ENCODE results near the gene CCDC146. TPM values are rescaled to one million over a fixed set of nuclear protein-coding genes. Genes with fewer than 3 reads are reported as not detected.
A peak's percentile ranks its signal among the peaks of the same experiment; 100 is the strongest.
"Not testable (repeated sequence)": the region's sequence is repeated elsewhere in the genome, so short reads cannot be mapped to it uniquely, and the experiment has no call there.

The CCDC146 gene
- total and polyA plus RNA-seq, 9 of the 15 experiments (the other 6 are each of a cell fraction or from before 2014, with no cell fraction given): 0.10 to 0.98 (median 0.26) TPM; not detected in 1

- H3K79me2 ChIP-seq (ENCODE audit: control insufficient read depth, insufficient read depth, low read length); H3K9me3 ChIP-seq (replicated peaks; ENCODE audit: control insufficient read depth, insufficient read depth, low read depth, low read length); BruUV-seq (replicated peaks); CTCF ChIA-PET (ENCODE audit: low intra/inter-chr PET ratio); H3K4me3 ChIP-seq; H4K20me1 ChIP-seq (replicated peaks; ENCODE audit: control insufficient read depth, insufficient read depth, low read length); DNase-seq (ENCODE audit: extremely low read depth in 1 of 4, low spot score in 3 of 4); intact Hi-C loops (cut with micrococcal nuclease); H3K9ac ChIP-seq (ENCODE audit: insufficient read depth in 1 of 2, low read depth in 2 of 2, low read length in 2 of 2); H3K27ac ChIP-seq (ENCODE audit: extremely low read depth, low read depth, low read length); H3K27me3 ChIP-seq (ENCODE audit: control insufficient read depth in 2 of 2, insufficient read depth in 2 of 2, low read length in 2 of 2); H3K9me1 ChIP-seq (ENCODE audit: control insufficient read depth, insufficient read depth, low read length); H3K4me1 ChIP-seq (replicated peaks in 1 of 2; ENCODE audit: control insufficient read depth in 2 of 2, insufficient read depth in 2 of 2, low read length in 2 of 2); in situ Hi-C loops (cut with MboI); POLR2A ChIA-PET; H3K4me2 ChIP-seq (ENCODE audit: insufficient read depth, low read length); H2AFZ ChIP-seq (ENCODE audit: low read depth, low read length); H3K36me3 ChIP-seq (ENCODE audit: control insufficient read depth, insufficient read depth, low read length); ATAC-seq: not testable (repeated sequence)
- 25% methylated on average over 3 of the region's 3 CpGs for WGBS (ENCODE audit: insufficient coverage, low coverage, missing lambda C conversion rate)
- peak; percentile 49 for FAIRE-seq
Measured at GRCh38 chr7:77105904-77106303, 16.5 kb upstream of the CCDC146 start.

GRCh38 chr7:77107659-77108058, 14.8 kb upstream of the CCDC146 start:
- H3K4me1 ChIP-seq (replicated peaks in 1 of 2; ENCODE audit: control insufficient read depth in 2 of 2, insufficient read depth in 2 of 2, low read length in 2 of 2); H2AFZ ChIP-seq (ENCODE audit: low read depth, low read length); ATAC-seq; H3K4me3 ChIP-seq; H3K79me2 ChIP-seq (ENCODE audit: control insufficient read depth, insufficient read depth, low read length); H4K20me1 ChIP-seq (replicated peaks; ENCODE audit: control insufficient read depth, insufficient read depth, low read length); H3K9ac ChIP-seq (ENCODE audit: insufficient read depth in 1 of 2, low read depth in 2 of 2, low read length in 2 of 2); BruUV-seq (replicated peaks); H3K27me3 ChIP-seq (ENCODE audit: control insufficient read depth in 2 of 2, insufficient read depth in 2 of 2, low read length in 2 of 2); H3K9me3 ChIP-seq (replicated peaks; ENCODE audit: control insufficient read depth, insufficient read depth, low read depth, low read length); H3K36me3 ChIP-seq (ENCODE audit: control insufficient read depth, insufficient read depth, low read length); POLR2A ChIA-PET; in situ Hi-C loops (cut with MboI); H3K27ac ChIP-seq (ENCODE audit: extremely low read depth, low read depth, low read length); FAIRE-seq; intact Hi-C loops (cut with micrococcal nuclease); CTCF ChIA-PET (ENCODE audit: low intra/inter-chr PET ratio); H3K9me1 ChIP-seq (ENCODE audit: control insufficient read depth, insufficient read depth, low read length); H3K4me2 ChIP-seq (ENCODE audit: insufficient read depth, low read length); DNase-seq (ENCODE audit: extremely low read depth in 1 of 4, low spot score in 3 of 4): not testable (repeated sequence)
- WGBS (ENCODE audit: insufficient coverage, low coverage, missing lambda C conversion rate): 8% methylated on average over 2 of the region's 3 CpGs

- FAIRE-seq; H3K4me3 ChIP-seq; H3K4me1 ChIP-seq (replicated peaks in 1 of 2; ENCODE audit: control insufficient read depth in 2 of 2, insufficient read depth in 2 of 2, low read length in 2 of 2); H3K9ac ChIP-seq (ENCODE audit: insufficient read depth in 1 of 2, low read depth in 2 of 2, low read length in 2 of 2); BruUV-seq (replicated peaks); H4K20me1 ChIP-seq (replicated peaks; ENCODE audit: control insufficient read depth, insufficient read depth, low read length); POLR2A ChIA-PET; H3K9me1 ChIP-seq (ENCODE audit: control insufficient read depth, insufficient read depth, low read length); ATAC-seq; H3K4me2 ChIP-seq (ENCODE audit: insufficient read depth, low read length); CTCF ChIA-PET (ENCODE audit: low intra/inter-chr PET ratio); H3K9me3 ChIP-seq (replicated peaks; ENCODE audit: control insufficient read depth, insufficient read depth, low read depth, low read length); H3K79me2 ChIP-seq (ENCODE audit: control insufficient read depth, insufficient read depth, low read length); DNase-seq (ENCODE audit: extremely low read depth in 1 of 4, low spot score in 3 of 4); H3K36me3 ChIP-seq (ENCODE audit: control insufficient read depth, insufficient read depth, low read length); H2AFZ ChIP-seq (ENCODE audit: low read depth, low read length); H3K27me3 ChIP-seq (ENCODE audit: control insufficient read depth in 2 of 2, insufficient read depth in 2 of 2, low read length in 2 of 2); intact Hi-C loops (cut with micrococcal nuclease); H3K27ac ChIP-seq (ENCODE audit: extremely low read depth, low read depth, low read length); in situ Hi-C loops (cut with MboI): not testable (repeated sequence)
- 91% methylated on average over 1 of the region's 1 CpG for WGBS (ENCODE audit: insufficient coverage, low coverage, missing lambda C conversion rate)
Measured at GRCh38 chr7:77108362-77108761, 14.1 kb upstream of the CCDC146 start.

All from K562 (cell line).